Ishikawa (cell line): ENCODE results near the gene GALNT9.

ENCODE experiments used
- CEBPB ChIP-seq: IDR thresholded peaks from 2 replicates; pipeline ENCODE4 v1.6.1; 2012
- CREB1 ChIP-seq: IDR thresholded peaks from 2 replicates; pipeline ENCODE4 v1.6.1; 2012; ENCODE audit warnings: low read depth
- EGR1 ChIP-seq: IDR thresholded peaks from 2 replicates; pipeline ENCODE4 v1.6.1; 2012
- EP300 ChIP-seq: IDR thresholded peaks from 2 replicates; pipeline ENCODE4 v1.6.1; 2012; ENCODE audit warnings: borderline replicate concordance
- FOXM1 ChIP-seq: IDR thresholded peaks from 2 replicates; pipeline ENCODE4 v1.6.1; 2012; ENCODE audit warnings: low read depth, borderline replicate concordance
- NFIC ChIP-seq: IDR thresholded peaks from 2 replicates; pipeline ENCODE4 v1.6.1; 2012
- RAD21 ChIP-seq: IDR thresholded peaks from 2 replicates; pipeline ENCODE4 v1.6.1; 2012; ENCODE audit warnings: low read depth
- REST ChIP-seq: IDR thresholded peaks from 2 replicates; pipeline ENCODE4 v1.6.1; 2012; ENCODE audit warnings: low read depth, mild to moderate bottlenecking
- TAF1 ChIP-seq: IDR thresholded peaks from 2 replicates; pipeline ENCODE4 v1.6.1; 2012; ENCODE audit warnings: low read depth, mild to moderate bottlenecking
- TCF12 ChIP-seq: IDR thresholded peaks from 2 replicates; pipeline ENCODE4 v1.6.1; 2012; ENCODE audit warnings: low read depth
- TEAD4 ChIP-seq: IDR thresholded peaks from 2 replicates; pipeline ENCODE4 v1.6.1; 2012
- YY1 ChIP-seq: IDR thresholded peaks from 2 replicates; pipeline ENCODE4 v1.6.1; 2012; ENCODE audit warnings: low read depth
- ZBTB7A ChIP-seq: IDR thresholded peaks from 2 replicates; pipeline ENCODE4 v1.6.1; 2012; ENCODE audit warnings: low read depth
- TF ChIP-seq, protein P1 (sequence below): IDR thresholded peaks from 2 replicates; pipeline ENCODE4 v1.6.1; 2012
- TF ChIP-seq, protein P2 (sequence below): IDR thresholded peaks from 2 replicates; pipeline ENCODE4 v1.6.1; 2012

The GALNT9 gene

DNA sequence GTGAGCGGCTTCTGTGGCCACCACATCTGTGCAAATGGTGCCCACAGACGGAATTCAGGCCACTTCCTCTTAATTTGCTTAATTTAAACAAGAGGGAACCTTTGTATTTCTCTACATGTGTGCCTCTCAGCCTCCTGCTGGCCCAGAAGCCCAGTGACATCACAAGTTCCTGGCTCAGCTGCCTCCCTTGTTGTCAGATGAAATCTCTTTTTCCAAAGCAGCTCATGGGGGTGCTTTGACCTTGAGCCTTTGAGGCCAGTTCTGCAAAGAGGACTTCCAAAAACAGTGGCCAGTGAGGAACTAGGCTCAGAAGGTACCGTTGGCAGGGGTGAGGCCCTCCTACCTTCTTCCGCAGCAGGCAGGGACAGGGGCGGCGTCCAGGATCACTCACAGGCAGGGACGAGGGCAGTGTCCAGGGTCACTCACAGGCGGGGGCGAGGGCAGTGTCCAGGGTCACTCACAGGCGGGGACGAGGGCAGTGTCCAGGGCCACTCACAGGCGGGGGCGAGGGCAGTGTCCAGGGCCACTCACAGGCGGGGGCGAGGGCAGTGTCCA, 35.0 kb upstream of the GALNT9 start:
- TF ChIP-seq NFIC (no peak), CREB1 (no peak), TEAD4 (no peak), EP300 (no peak), ZBTB7A (no peak), REST (no peak), FOXM1 (no peak), RAD21 (no peak), YY1 (no peak), EGR1 (no peak), CEBPB (no peak), TAF1 (no peak), TCF12 (no peak)
- TF ChIP-seq, protein P1, sequence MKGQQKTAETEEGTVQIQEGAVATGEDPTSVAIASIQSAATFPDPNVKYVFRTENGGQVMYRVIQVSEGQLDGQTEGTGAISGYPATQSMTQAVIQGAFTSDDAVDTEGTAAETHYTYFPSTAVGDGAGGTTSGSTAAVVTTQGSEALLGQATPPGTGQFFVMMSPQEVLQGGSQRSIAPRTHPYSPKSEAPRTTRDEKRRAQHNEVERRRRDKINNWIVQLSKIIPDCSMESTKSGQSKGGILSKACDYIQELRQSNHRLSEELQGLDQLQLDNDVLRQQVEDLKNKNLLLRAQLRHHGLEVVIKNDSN, result no peak
- TF ChIP-seq, protein P2, sequence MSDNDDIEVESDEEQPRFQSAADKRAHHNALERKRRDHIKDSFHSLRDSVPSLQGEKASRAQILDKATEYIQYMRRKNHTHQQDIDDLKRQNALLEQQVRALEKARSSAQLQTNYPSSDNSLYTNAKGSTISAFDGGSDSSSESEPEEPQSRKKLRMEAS, result no peak

GRCh38 chr12:132363661-132364347, 34.4 kb upstream of the GALNT9 start:
- no peak for TF ChIP-seq YY1
- TF ChIP-seq TEAD4, result no peak
- TF ChIP-seq EP300, result no peak
- no peak for TF ChIP-seq CREB1
- TF ChIP-seq REST, result no peak
- no peak for TF ChIP-seq NFIC
- TF ChIP-seq RAD21, result no peak
- TF ChIP-seq, protein P2, result no peak
- TF ChIP-seq FOXM1, result no peak
- TF ChIP-seq TCF12, result no peak

DNA sequence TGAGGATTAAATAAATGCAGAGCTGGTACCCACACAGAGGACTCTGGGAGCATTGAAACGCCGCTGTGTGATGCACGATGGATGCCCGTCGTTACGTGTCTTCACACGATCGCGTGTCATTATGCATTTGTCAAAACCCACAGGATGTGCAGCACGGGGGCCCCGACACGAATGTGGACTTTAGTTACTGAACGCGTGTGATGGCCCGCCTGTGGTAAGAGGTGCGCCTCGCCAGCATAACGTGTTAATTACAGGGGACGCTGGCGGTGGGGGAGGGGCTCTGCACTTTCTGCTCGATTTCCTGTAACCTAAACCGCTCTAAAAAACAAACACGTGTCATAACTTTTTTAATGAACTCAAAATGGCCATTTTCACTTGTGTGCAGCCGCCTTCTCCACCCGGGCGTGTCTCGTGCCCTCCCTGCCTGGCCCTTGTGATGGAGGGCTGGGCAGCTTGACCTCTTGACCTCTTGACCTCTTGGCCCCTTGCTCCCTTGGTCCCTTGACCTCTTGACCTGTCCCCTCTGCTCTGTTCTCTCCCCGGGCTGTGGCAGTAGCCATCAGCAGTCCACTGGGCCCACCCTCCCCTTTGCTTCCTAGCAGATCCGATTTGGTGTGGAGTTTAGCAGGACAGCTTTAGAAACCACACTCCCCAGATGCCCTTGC, 33.7 kb upstream of the GALNT9 start:
- TF ChIP-seq, protein P2, result no peak
- TF ChIP-seq TAF1 (no peak), REST (no peak), EGR1 (no peak), TCF12 (no peak), CEBPB (no peak), NFIC (no peak)
- TF ChIP-seq, protein P1, result no peak
